Measurements from ENCODE around the gene CFAP300. TPM values are rescaled to one million over a fixed set of nuclear protein-coding genes. Genes with fewer than 3 reads are reported as not detected.

The CFAP300 gene
- total RNA-seq, 4 donors from 2014 or later, result 0.31 to 2.9 (median 1.6) TPM

DNA sequence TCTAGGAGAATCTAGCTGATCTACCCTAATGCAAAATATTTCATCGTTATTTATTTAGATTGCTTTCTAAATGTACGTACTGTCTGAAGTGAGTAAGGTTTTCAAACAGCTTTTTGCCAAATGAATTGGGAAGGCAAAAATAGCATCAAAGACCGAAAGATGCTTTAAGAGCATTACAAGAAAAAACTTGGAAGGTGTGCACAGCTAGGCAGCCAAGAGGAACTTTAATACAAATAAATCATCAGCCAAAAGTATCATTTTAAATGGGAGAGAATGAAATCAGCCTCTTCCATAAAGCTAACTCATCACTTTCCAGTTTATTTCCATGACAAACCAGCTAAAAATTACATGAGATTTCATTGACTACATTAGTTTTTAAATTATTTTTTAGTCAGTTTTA, 30.2 kb upstream of the CFAP300 start:
- Histone ChIP-seq H3K27me3 (peaks cover 0 to 3% (median 0%) of the 10 kb centered on the region in 4 donors), H3K36me3 (no peaks in the 10 kb centered on the region), H3K27ac (no peak overlapping the region), H3K9me3 (no peaks in the 10 kb centered on the region), H3K4me1 (peaks cover 0 to 4% (median 0%) of the 10 kb centered on the region in 3 donors), H3K4me3 (no peak overlapping the region)
- TF ChIP-seq, protein P1, sequence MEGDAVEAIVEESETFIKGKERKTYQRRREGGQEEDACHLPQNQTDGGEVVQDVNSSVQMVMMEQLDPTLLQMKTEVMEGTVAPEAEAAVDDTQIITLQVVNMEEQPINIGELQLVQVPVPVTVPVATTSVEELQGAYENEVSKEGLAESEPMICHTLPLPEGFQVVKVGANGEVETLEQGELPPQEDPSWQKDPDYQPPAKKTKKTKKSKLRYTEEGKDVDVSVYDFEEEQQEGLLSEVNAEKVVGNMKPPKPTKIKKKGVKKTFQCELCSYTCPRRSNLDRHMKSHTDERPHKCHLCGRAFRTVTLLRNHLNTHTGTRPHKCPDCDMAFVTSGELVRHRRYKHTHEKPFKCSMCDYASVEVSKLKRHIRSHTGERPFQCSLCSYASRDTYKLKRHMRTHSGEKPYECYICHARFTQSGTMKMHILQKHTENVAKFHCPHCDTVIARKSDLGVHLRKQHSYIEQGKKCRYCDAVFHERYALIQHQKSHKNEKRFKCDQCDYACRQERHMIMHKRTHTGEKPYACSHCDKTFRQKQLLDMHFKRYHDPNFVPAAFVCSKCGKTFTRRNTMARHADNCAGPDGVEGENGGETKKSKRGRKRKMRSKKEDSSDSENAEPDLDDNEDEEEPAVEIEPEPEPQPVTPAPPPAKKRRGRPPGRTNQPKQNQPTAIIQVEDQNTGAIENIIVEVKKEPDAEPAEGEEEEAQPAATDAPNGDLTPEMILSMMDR (IDR thresholded peaks at IDR 0.05), result no peak
- no peak for TF ChIP-seq POLR2A (IDR thresholded peaks at IDR 0.05)
- intact Hi-C loops (cut with DNase I), result loop anchor here (10.0 kb wide), 1 partner anchor 152 kb away; no protein-coding TSS in a partner anchor
- WGBS, 2 donors, result 28% methylated on average over 3 of the region's 3 CpGs
- no peak for DNase-seq

DNA sequence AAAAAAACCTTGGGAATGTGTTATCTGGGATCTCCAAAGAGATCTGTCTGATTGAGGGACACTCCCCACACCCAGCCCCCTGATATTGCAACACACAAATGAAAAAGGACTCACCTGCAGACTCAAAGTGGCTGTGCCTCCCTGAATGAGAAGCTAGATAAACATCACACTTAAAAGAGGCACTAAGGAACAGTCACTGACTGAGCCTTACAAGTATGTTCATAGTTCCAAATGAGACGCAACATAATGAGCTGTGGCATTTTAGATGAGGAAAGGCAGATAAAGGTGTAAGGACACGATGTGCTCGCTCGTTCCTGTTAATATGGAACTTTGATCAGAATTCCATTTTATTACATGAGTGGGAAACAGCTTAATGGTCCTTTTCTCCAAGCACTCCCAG, 21.0 kb upstream of the CFAP300 start:
- DNase-seq, result no peak
- TF ChIP-seq POLR2A (IDR thresholded peaks at IDR 0.05), result no peak
- TF ChIP-seq, protein P1 (IDR thresholded peaks at IDR 0.05), result no peak
- 81 to 87% methylated on average over 4 of the region's 4 CpGs for WGBS, 2 donors

DNA sequence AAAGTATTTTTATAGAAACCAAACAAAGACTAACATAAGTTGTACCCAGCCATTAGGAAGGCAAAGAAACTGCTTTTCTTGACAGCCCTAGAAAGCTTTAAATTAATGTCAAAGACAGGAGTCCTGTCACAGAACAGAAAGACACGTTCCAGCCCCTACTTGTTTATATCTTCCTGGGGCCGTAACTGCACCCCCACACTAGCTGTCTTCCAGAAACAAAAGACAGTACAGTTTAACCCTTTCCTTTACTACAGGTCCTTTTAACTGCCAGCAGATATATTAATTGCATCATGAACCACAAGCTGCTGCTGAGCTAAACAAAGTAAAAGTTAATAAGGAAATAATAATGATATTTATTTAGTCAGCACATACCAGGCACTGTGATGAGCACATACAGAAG, 20.3 kb upstream of the CFAP300 start:
- TF ChIP-seq, protein P1 (IDR thresholded peaks at IDR 0.05), result no peak
- TF ChIP-seq POLR2A (IDR thresholded peaks at IDR 0.05), result no peak
- no peaks in the 10 kb centered on the region for H3K36me3 ChIP-seq
- no peaks in the 10 kb centered on the region for H3K9me3 ChIP-seq
- H3K4me3 ChIP-seq, result no peak overlapping the region
- DNase-seq, result no peak
- 2 to 8% methylated on average over 2 of the region's 2 CpGs for WGBS, 2 donors
- no peaks in the 10 kb centered on the region for H3K27me3 ChIP-seq
- no peaks in the 10 kb centered on the region for H3K4me1 ChIP-seq
- no peak overlapping the region for H3K27ac ChIP-seq
- intact Hi-C loops (cut with DNase I), result no loop called here

More for the DNA sequence above, 21.0 kb upstream of the CFAP300 start:
- Histone ChIP-seq H3K9me3 (no peaks in the 10 kb centered on the region), H3K27me3 (no peaks in the 10 kb centered on the region), H3K4me3 (no peak overlapping the region), H3K27ac (no peak overlapping the region), H3K4me1 (no peaks in the 10 kb centered on the region), H3K36me3 (no peaks in the 10 kb centered on the region)
- intact Hi-C loops (cut with DNase I), result no loop called here

DNA sequence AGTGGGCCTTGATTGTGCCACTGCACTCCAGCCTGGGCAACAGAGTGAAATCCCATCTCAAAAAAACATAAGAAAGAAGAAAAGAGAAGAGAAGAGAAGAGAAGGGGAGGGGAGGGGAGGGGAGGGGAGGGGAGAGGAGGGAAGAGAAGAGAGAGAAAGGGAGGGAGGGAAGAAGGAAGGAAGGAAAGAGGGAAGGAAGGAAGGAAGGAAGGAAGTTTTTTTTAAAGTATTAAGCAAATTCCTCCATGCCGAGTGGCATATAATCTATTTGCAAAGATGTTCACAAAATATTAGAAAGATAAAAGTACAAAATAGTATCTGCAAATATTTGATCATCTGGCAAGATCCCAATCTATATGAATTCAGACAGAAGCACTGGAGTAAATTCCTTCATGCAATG, 10.5 kb upstream of the CFAP300 start:
- Histone ChIP-seq H3K4me3 (no peak overlapping the region), H3K4me1 (no peaks in the 10 kb centered on the region), H3K27me3 (no peaks in the 10 kb centered on the region), H3K36me3 (no peaks in the 10 kb centered on the region), H3K9me3 (no peaks in the 10 kb centered on the region), H3K27ac (no peak overlapping the region)
- WGBS, 2 donors, result 44 to 62% methylated on average over 1 of the region's 1 CpG
- intact Hi-C loops (cut with DNase I), result no loop called here
- no peak for DNase-seq
- TF ChIP-seq, protein P1 (IDR thresholded peaks at IDR 0.05), result no peak
- no peak for TF ChIP-seq POLR2A (IDR thresholded peaks at IDR 0.05)

DNA sequence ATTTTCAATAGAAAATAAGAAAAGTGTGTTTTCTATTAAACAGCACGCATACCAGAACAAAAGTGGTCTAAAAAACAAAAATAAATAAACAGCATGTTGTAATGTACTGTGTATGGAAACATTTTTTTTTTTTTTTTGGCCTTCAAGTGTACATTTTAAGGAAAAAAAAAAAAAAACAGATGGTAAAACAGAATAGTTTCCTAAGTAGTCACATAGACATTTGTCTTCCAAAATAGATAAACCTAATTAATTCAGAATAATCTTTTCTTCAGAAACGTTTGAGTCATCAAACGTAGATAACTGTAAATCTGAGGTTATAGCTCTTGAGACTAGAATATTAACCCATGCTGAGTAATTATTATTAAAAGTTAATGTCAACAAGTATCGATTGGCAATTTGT, 396 bp upstream of the CFAP300 start:
- H3K27ac ChIP-seq, result peak overlapping the region; percentile 58 to 78 (median 68)
- intact Hi-C loops (cut with DNase I), result no loop called here
- H3K4me3 ChIP-seq, result peak overlapping the region; percentile 45 to 72 (median 64)
- no peak for DNase-seq
- TF ChIP-seq POLR2A (IDR thresholded peaks at IDR 0.05), result no peak
- WGBS, 2 donors, result 28 to 29% methylated on average over 4 of the region's 4 CpGs
- no peaks in the 10 kb centered on the region for H3K9me3 ChIP-seq
- H3K4me1 ChIP-seq, result peaks cover 0 to 17% (median 0%) of the 10 kb centered on the region in 3 donors
- H3K36me3 ChIP-seq, result no peaks in the 10 kb centered on the region
- H3K27me3 ChIP-seq, result peaks cover 0 to 17% (median 0%) of the 10 kb centered on the region in 4 donors

Measured in esophagus squamous epithelium (tissue), 5 donors.